GM23248 (cell line): ENCODE data around the gene PSMB4.

ENCODE experiments used
- EZH2 ChIP-seq: fragments of 200-600 bp; sonication (generic); IDR thresholded peaks from 2 replicates; pipeline ENCODE4 v1.6.1; 2018; ENCODE audit warnings: antibody characterized with exemption, mild to moderate bottlenecking; ENCODE audit not compliant: insufficient read depth, poor library complexity, severe bottlenecking
- EZH2phosphoT487 ChIP-seq: fragments of 200-600 bp; sonication (generic); IDR thresholded peaks from 2 replicates; pipeline ENCODE4 v1.6.1; 2018; ENCODE audit warnings: antibody characterized with exemption, moderate library complexity, mild to moderate bottlenecking, low read depth; ENCODE audit not compliant: insufficient read depth

- TF ChIP-seq EZH2 (no peak), EZH2phosphoT487 (no peak)
Observed at GRCh38 chr1:151425103-151425502, 25.7 kb downstream of the PSMB4 start.
